ENCODE measurements around the gene WWC1. TPM values are rescaled to one million over a fixed set of nuclear protein-coding genes. Genes with fewer than 3 reads are reported as not detected.

WWC1 gene
- total and polyA plus RNA-seq, 9 of the 15 experiments (the other 6 are each of a cell fraction or from before 2014, with no cell fraction given), result under 0.01 to 0.54 (median 0.42) TPM; not detected in 6

GRCh38 chr5:168299372-168299771 is 7.9 kb downstream of the WWC1 start:
- 3% methylated on average over 7 of the region's 7 CpGs for WGBS (ENCODE audit: insufficient coverage, low coverage, missing lambda C conversion rate)
- FAIRE-seq, result no peak
- no peaks in the 10 kb centered on the region for H3K79me2 ChIP-seq (ENCODE audit: control insufficient read depth, insufficient read depth, low read length)
- intact Hi-C loops (cut with micrococcal nuclease) (no loop called here), in situ Hi-C loops (cut with MboI) (no loop called here)
- no peak for ATAC-seq
- H3K4me3 ChIP-seq, result no peak overlapping the region
- no peaks in the 10 kb centered on the region for H3K9me1 ChIP-seq (ENCODE audit: control insufficient read depth, insufficient read depth, low read length)
- no peaks in the 10 kb centered on the region for H3K4me1 ChIP-seq (replicated peaks in 1 of 2; ENCODE audit: control insufficient read depth in 2 of 2, insufficient read depth in 2 of 2, low read length in 2 of 2)
- peaks cover 0 to 13% of the 10 kb centered on the region in 2 experiments; a peak in 2 of 5 replicates for H3K27me3 ChIP-seq (ENCODE audit: control insufficient read depth in 2 of 2, insufficient read depth in 2 of 2, low read length in 2 of 2)
- no peak overlapping the region for H3K4me2 ChIP-seq (ENCODE audit: insufficient read depth, low read length)
- no peaks in the 10 kb centered on the region for H3K9me3 ChIP-seq (replicated peaks; ENCODE audit: control insufficient read depth, insufficient read depth, low read depth, low read length)
- CTCF ChIA-PET (ENCODE audit: low intra/inter-chr PET ratio), result no interaction called here
- TF ChIP-seq DLX4 (CRISPR knock-in tag; IDR thresholded peaks at IDR 0.05) (no peak), PCBP1 (IDR thresholded peaks at IDR 0.05; ENCODE audit: low read depth, low read length, poor library complexity, severe bottlenecking) (no peak), BDP1 (IDR thresholded peaks at IDR 0.05; ENCODE audit: insufficient read depth, insufficient read length) (no peak), TEAD1 (CRISPR knock-in tag; IDR thresholded peaks at IDR 0.05) (no peak), LEF1 (IDR thresholded peaks at IDR 0.05) (no peak), ZNF586 (CRISPR knock-in tag; conservative IDR thresholded peaks at IDR 0.05) (no peak), RFX5 (IDR thresholded peaks at IDR 0.05; ENCODE audit: low read depth, low read length) (no peak), BRCA1 (IDR thresholded peaks at IDR 0.05) (no peak), BRCA1 (CRISPR knock-in tag; IDR thresholded peaks at IDR 0.05) (no peak), NR1H2 (CRISPR knock-in tag; IDR thresholded peaks at IDR 0.05) (no peak), SMARCC2 (IDR thresholded peaks at IDR 0.05; ENCODE audit: low read depth) (no peak), SNAPC5 (CRISPR knock-in tag; IDR thresholded peaks at IDR 0.05) (no peak)
- TF ChIP-seq, protein P1, sequence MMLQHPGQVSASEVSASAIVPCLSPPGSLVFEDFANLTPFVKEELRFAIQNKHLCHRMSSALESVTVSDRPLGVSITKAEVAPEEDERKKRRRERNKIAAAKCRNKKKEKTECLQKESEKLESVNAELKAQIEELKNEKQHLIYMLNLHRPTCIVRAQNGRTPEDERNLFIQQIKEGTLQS (IDR thresholded peaks at IDR 0.05), result no peak
- TF ChIP-seq, protein P1 (CRISPR knock-in tag; conservative IDR thresholded peaks at IDR 0.05), result no peak
- no peak for DNase-seq (ENCODE audit: extremely low read depth in 1 of 4, low spot score in 3 of 4)
- no peak overlapping the region for H3K27ac ChIP-seq (ENCODE audit: extremely low read depth, low read depth, low read length)
- H4K20me1 ChIP-seq (replicated peaks; ENCODE audit: control insufficient read depth, insufficient read depth, low read length), result 0 out of 2 replicates have a peak, but pooled peaks cover 3% of the 10 kb centered on the region
- H3K9ac ChIP-seq (ENCODE audit: insufficient read depth in 1 of 2, low read depth in 2 of 2, low read length in 2 of 2), result no peak overlapping the region
- H3K36me3 ChIP-seq (ENCODE audit: control insufficient read depth, insufficient read depth, low read length), result no peaks in the 10 kb centered on the region
- no peak overlapping the region for H2AFZ ChIP-seq (ENCODE audit: low read depth, low read length)
- POLR2A ChIA-PET, result interaction anchor here (0.9 kb wide), 1 partner anchor 17 kb away, joined by 5 read pairs; no protein-coding TSS in a partner anchor
- no TSS peak for BruUV-seq (replicated peaks)

Measured in K562 (cell line).